ENCODE measurements around the gene CD47.

The CD47 gene

DNA sequence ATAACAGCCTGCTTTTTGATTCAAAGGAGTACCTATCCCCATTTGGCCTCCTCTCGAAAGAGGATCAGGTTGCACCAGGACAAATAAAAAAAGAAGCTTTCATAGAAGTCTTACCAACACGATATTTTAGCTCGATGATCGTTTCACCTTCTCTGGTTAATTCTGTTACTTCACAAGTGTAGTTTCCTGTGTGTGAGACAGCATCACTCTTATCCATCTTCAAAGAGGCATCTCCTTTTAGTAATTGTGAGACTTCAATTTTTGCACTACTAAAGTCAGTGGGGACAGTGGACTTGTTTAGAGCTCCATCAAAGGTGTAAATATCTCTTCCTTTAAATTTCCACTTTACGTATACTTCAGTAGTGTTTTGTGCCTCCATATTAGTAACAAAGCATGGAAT, 11.0 kb downstream of the CD47 start:
- no peak overlapping the region for H3K4me3 ChIP-seq
- H3K4me2 ChIP-seq: no peak overlapping the region
- no peak for TF ChIP-seq Cebpa-rat (IDR thresholded peaks at IDR 0.05)
- peaks cover 0 to 6% (median 0%) of the 10 kb centered on the region in 11 experiments; a peak in 3 of 22 replicates for H3K9me3 ChIP-seq (replicated peaks in 1 of 11)
- H3K27ac ChIP-seq: no peak overlapping the region
- peaks cover 0 to 37% (median 2%) of the 10 kb centered on the region in 10 experiments; a peak in 5 of 20 replicates for H3K4me1 ChIP-seq
- peaks cover 4 to 100% (median 32%) of the 10 kb centered on the region in 11 experiments; a peak in 15 of 22 replicates for H4K20me1 ChIP-seq
- H3K9ac ChIP-seq: no peak overlapping the region
- H3K27me3 ChIP-seq: no peaks in the 10 kb centered on the region
- H3K36me3 ChIP-seq: peaks cover 53 to 77% (median 61%) of the 10 kb centered on the region in 11 experiments

DNA sequence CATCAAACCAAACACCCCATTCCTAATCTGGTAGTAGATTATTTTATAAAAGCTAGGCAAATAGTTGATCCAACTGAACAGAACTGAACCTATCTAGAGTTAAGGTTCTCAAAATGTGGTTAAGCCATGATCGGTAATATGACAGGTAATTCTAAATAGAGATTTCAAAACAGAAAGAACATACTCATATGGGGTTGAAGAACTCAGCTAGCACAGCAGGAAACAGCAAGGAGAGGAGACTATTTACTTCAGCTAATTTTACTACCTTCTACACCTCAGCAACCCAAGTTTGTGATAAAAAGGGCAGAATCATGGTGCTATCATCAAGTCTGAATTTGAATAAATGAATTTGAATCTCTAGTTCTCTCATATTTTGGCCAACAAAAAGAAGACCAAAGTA, 11.8 kb downstream of the CD47 start:
- no peaks in the 10 kb centered on the region for H3K27me3 ChIP-seq
- no peak overlapping the region for H3K4me2 ChIP-seq
- H4K20me1 ChIP-seq: peaks cover 4 to 98% (median 24%) of the 10 kb centered on the region in 11 experiments; a peak in 14 of 22 replicates

GRCh38 chr3:108076564-108076963, 14.3 kb downstream of the CD47 start:
- H3K9me3 ChIP-seq (replicated peaks in 1 of 11): peaks cover 0 to 6% (median 0%) of the 10 kb centered on the region in 11 experiments; a peak in 3 of 22 replicates
- peaks cover 2 to 98% (median 18%) of the 10 kb centered on the region in 11 experiments; a peak in 11 of 22 replicates for H4K20me1 ChIP-seq
- H3K27me3 ChIP-seq: no peaks in the 10 kb centered on the region
- no peak overlapping the region for H3K9ac ChIP-seq
- no peak for TF ChIP-seq Cebpa-rat (IDR thresholded peaks at IDR 0.05)
- H3K4me1 ChIP-seq: peaks cover 0 to 12% (median under 1%) of the 10 kb centered on the region in 10 experiments; a peak in 6 of 20 replicates
- H3K4me3 ChIP-seq: no peak overlapping the region
- peaks cover 63 to 91% (median 77%) of the 10 kb centered on the region in 11 experiments for H3K36me3 ChIP-seq
- H3K27ac ChIP-seq: no peak overlapping the region
- no peak overlapping the region for H3K4me2 ChIP-seq

More for the DNA sequence above, 11.8 kb downstream of the CD47 start:
- Histone ChIP-seq H3K27ac (no peak overlapping the region), H3K9ac (no peak overlapping the region), H3K4me1 (peaks cover 0 to 29% (median 2%) of the 10 kb centered on the region in 10 experiments; a peak in 5 of 20 replicates), H3K9me3 (replicated peaks in 1 of 11) (peaks cover 0 to 6% (median 0%) of the 10 kb centered on the region in 11 experiments; a peak in 3 of 22 replicates), H3K4me3 (no peak overlapping the region), H3K36me3 (peaks cover 50 to 72% (median 61%) of the 10 kb centered on the region in 11 experiments)
- TF ChIP-seq Cebpa-rat (IDR thresholded peaks at IDR 0.05): no peak

DNA sequence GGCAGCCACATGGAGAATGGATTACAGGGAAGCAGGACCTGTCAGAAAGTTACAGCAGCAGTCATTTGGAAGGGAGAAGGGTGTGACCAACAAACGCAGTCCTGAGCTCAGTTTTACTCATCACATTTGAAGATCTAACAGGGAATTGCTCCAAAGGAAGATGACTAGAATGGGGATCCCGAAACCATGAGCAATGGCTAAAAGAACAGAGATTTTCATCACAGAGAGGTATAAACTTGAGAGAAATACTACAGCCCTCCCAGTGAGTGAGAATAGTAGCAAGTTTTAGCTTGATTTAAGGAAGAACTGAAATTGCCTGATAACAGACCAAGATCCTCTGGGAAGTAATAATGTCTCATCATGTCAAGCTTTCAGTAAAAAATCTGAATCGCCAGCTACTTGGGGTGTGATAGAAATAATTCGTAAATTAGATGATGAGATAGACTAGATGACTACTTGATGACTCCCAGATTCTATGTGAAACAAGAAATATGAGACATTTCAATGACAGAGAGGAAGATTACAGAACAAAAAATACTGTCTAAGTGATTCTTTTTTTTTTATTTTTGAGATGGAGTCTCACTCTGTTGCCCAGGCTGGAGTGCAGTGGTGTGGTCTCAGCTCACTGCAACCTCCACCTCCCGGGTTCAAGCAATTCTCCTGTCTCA, 16.9 kb downstream of the CD47 start:
- Histone ChIP-seq H3K36me3 (peaks cover 59 to 93% (median 72%) of the 10 kb centered on the region in 11 experiments), H4K20me1 (peaks cover 0 to 97% (median 11%) of the 10 kb centered on the region in 11 experiments; a peak in 9 of 22 replicates), H3K4me1 (peaks cover 0 to 20% (median 2%) of the 10 kb centered on the region in 10 experiments; a peak in 9 of 20 replicates), H3K9me3 (replicated peaks in 1 of 11) (peaks cover 0 to 6% (median 0%) of the 10 kb centered on the region in 11 experiments; a peak in 3 of 22 replicates), H3K27ac (no peak overlapping the region), H3K4me3 (no peak overlapping the region), H3K9ac (no peak overlapping the region), H3K27me3 (no peaks in the 10 kb centered on the region), H3K4me2 (no peak overlapping the region)
- TF ChIP-seq Cebpa-rat (IDR thresholded peaks at IDR 0.05): no peak

DNA sequence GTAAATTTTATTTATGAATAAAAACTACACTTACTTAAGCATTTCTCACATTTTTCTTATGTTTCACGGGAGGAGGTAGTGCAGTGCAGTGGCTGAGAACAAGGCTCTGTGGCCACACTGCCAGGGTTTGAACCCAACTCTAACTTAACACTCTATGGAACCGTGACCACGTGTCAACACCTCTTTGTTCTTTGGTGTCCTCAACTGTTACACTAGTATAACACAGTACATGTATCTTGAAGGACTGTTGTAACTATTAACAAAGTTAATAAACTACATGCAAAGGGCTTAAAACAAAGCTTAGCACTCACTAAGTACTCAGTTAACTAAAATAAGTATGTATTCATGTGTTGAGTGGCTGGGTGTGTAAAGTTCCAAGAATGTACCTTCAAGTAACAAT, 19.5 kb downstream of the CD47 start:
- Histone ChIP-seq H3K27me3 (no peaks in the 10 kb centered on the region), H3K4me2 (peak overlapping the region in 1 of 11 experiments; percentile 7; a peak in 1 of 22 replicates), H4K20me1 (peaks cover 0 to 97% (median 11%) of the 10 kb centered on the region in 11 experiments; a peak in 9 of 22 replicates), H3K27ac (no peak overlapping the region), H3K9ac (no peak overlapping the region), H3K4me3 (no peak overlapping the region), H3K36me3 (peaks cover 59 to 93% (median 72%) of the 10 kb centered on the region in 11 experiments), H3K9me3 (replicated peaks in 1 of 11) (no peaks in the 10 kb centered on the region), H3K4me1 (peaks cover 0 to 20% (median 5%) of the 10 kb centered on the region in 10 experiments; a peak in 10 of 20 replicates)
- no peak for TF ChIP-seq Cebpa-rat (IDR thresholded peaks at IDR 0.05)

GRCh38 chr3:108070356-108070755, 20.5 kb downstream of the CD47 start:
- no peak overlapping the region for H3K4me3 ChIP-seq
- no peaks in the 10 kb centered on the region for H3K27me3 ChIP-seq
- H4K20me1 ChIP-seq: peaks cover 0 to 97% (median 5%) of the 10 kb centered on the region in 11 experiments; a peak in 9 of 22 replicates
- no peak overlapping the region for H3K27ac ChIP-seq
- H3K4me1 ChIP-seq: peaks cover 2 to 22% (median 7%) of the 10 kb centered on the region in 10 experiments
- peaks cover 51 to 93% (median 71%) of the 10 kb centered on the region in 11 experiments for H3K36me3 ChIP-seq
- no peak overlapping the region for H3K9ac ChIP-seq
- TF ChIP-seq Cebpa-rat (IDR thresholded peaks at IDR 0.05): no peak
- H3K9me3 ChIP-seq (replicated peaks in 1 of 11): no peaks in the 10 kb centered on the region
- H3K4me2 ChIP-seq: peak overlapping the region in 2 of 11 experiments; percentile 19 to 24; a peak in 3 of 22 replicates

- Histone ChIP-seq H3K27me3 (no peaks in the 10 kb centered on the region), H3K4me1 (peaks cover 6 to 36% (median 13%) of the 10 kb centered on the region in 10 experiments), H3K9ac (no peak overlapping the region), H3K4me3 (no peak overlapping the region), H3K4me2 (no peak overlapping the region), H3K27ac (no peak overlapping the region), H3K36me3 (peaks cover 49 to 99% (median 80%) of the 10 kb centered on the region in 11 experiments), H4K20me1 (peaks cover 0 to 100% (median 5%) of the 10 kb centered on the region in 11 experiments; a peak in 9 of 22 replicates), H3K9me3 (replicated peaks in 1 of 11) (no peaks in the 10 kb centered on the region)
- TF ChIP-seq Cebpa-rat (IDR thresholded peaks at IDR 0.05): no peak
Observed at GRCh38 chr3:108067768-108068167, 23.1 kb downstream of the CD47 start.

DNA sequence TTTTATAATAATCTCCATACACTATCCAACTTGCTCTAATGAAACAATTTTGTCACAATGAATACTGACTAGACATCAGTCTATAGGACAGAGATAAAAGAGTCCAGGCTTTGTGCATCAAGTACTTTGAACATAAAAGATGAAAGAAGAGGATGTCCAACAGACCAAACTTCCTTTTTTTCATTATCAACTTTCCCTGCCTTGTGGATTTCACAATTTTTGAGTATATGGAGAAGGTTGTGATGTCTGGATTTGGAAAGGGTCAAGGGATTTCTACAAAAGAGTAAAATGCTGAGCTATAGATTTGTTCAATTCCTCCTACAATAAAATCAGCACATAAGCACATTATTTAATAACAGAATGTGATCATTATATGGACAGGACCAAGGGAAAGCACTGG, 25.7 kb downstream of the CD47 start:
- Histone ChIP-seq H4K20me1 (peaks cover 0 to 89% (median 0%) of the 10 kb centered on the region in 11 experiments; a peak in 4 of 22 replicates), H3K9ac (no peak overlapping the region), H3K27me3 (no peaks in the 10 kb centered on the region), H3K4me2 (peak overlapping the region in 10 of 11 experiments; percentile 5 to 55 (median 24); a peak in 13 of 22 replicates), H3K4me3 (no peak overlapping the region), H3K27ac (peak overlapping the region in 1 of 11 experiments; percentile 18; a peak in 2 of 22 replicates), H3K36me3 (peaks cover 49 to 95% (median 77%) of the 10 kb centered on the region in 11 experiments), H3K4me1 (peaks cover 5 to 51% (median 9%) of the 10 kb centered on the region in 10 experiments; a peak in 19 of 20 replicates), H3K9me3 (replicated peaks in 1 of 11) (no peaks in the 10 kb centered on the region)
- no peak for TF ChIP-seq Cebpa-rat (IDR thresholded peaks at IDR 0.05)

GRCh38 chr3:108064293-108064887, 26.4 kb downstream of the CD47 start:
- no peaks in the 10 kb centered on the region for H3K9me3 ChIP-seq (replicated peaks in 1 of 11)
- H3K4me1 ChIP-seq: peaks cover 5 to 51% (median 8%) of the 10 kb centered on the region in 10 experiments; a peak in 17 of 20 replicates
- TF ChIP-seq Cebpa-rat (IDR thresholded peaks at IDR 0.05): no peak
- no peaks in the 10 kb centered on the region for H3K27me3 ChIP-seq
- no peak overlapping the region for H3K4me2 ChIP-seq
- no peak overlapping the region for H3K4me3 ChIP-seq
- H3K36me3 ChIP-seq: peaks cover 55 to 95% (median 79%) of the 10 kb centered on the region in 11 experiments
- H3K9ac ChIP-seq: no peak overlapping the region
- H4K20me1 ChIP-seq: peaks cover 0 to 87% (median 0%) of the 10 kb centered on the region in 11 experiments; a peak in 4 of 22 replicates
- 0 out of 22 replicates have a peak overlapping the region, but pooled peaks of 1 of the 11 experiments have one; percentile 2 for H3K27ac ChIP-seq
